B cell (primary cell): Measurements from ENCODE around the gene TBC1D25.

Experiments used
- CTCF ChIP-seq: fragments of 200-600 bp; IDR thresholded peaks from one replicate; pipeline ENCODE4 v1.8.0; 2022; ENCODE audit warnings: antibody characterized with exemption, mild to moderate bottlenecking
- EZH2 ChIP-seq: IDR thresholded peaks from 2 replicates; pipeline ENCODE4 v1.6.1; 2012; ENCODE audit warnings: borderline replicate concordance, low read depth, mild to moderate bottlenecking, moderate library complexity, low read length; ENCODE audit not compliant: insufficient read depth, poor library complexity, severe bottlenecking

GRCh38 chrX:48521353-48522243, 17.9 kb upstream of the TBC1D25 start, which contains the start of gene EBP:
- TF ChIP-seq CTCF (no peak), EZH2 (no peak)
